KMS-11 (cell line): ENCODE measurements around the gene KRTAP10-11.

Source experiments
- H2AFZ ChIP-seq: fragments of 200-600 bp; sonication (generic); 2 replicates; pipeline ENCODE4 v1.6.1; 2016; ENCODE audit warnings: antibody characterized with exemption, mixed run types, low read depth
- H3K27ac ChIP-seq: fragments of 200-600 bp; sonication (generic); 2 replicates; pipeline ENCODE4 v1.6.1; 2016; ENCODE audit warnings: mild to moderate bottlenecking, mixed run types
- H3K27me3 ChIP-seq: fragments of 200-600 bp; sonication (generic); 2 replicates; pipeline ENCODE4 v1.6.1; 2017; ENCODE audit warnings: mild to moderate bottlenecking, low read depth, mixed run types, moderate library complexity; ENCODE audit not compliant: insufficient read depth
- H3K36me3 ChIP-seq: fragments of 200-600 bp; sonication (generic); 2 replicates; pipeline ENCODE4 v1.6.1; 2017; ENCODE audit warnings: mild to moderate bottlenecking, mixed run types; ENCODE audit not compliant: insufficient read depth
- H3K4me1 ChIP-seq: fragments of 200-600 bp; sonication (generic); 2 replicates; pipeline ENCODE4 v1.6.1; 2016; ENCODE audit warnings: mild to moderate bottlenecking, low read depth, mixed run types; ENCODE audit not compliant: poor library complexity, severe bottlenecking
- H3K4me2 ChIP-seq: fragments of 200-600 bp; sonication (generic); 2 replicates; pipeline ENCODE4 v1.7.0; 2016; ENCODE audit warnings: mild to moderate bottlenecking, mixed run types
- H3K4me3 ChIP-seq: fragments of 200-600 bp; sonication (generic); IDR thresholded peaks from 2 replicates; pipeline ENCODE4 v1.6.1; 2017; ENCODE audit warnings: low read depth, low read length, mixed read lengths; ENCODE audit not compliant: insufficient read depth
- H3K79me2 ChIP-seq: fragments of 200-600 bp; sonication (generic); 2 replicates; pipeline ENCODE4 v1.6.1; 2016; ENCODE audit warnings: low read depth, mixed run types; ENCODE audit not compliant: insufficient read depth
- H3K9ac ChIP-seq: fragments of 200-600 bp; sonication (generic); 2 replicates; pipeline ENCODE4 v1.6.1; 2016; ENCODE audit warnings: mild to moderate bottlenecking, mixed run types
- H4K20me1 ChIP-seq: fragments of 200-600 bp; sonication (generic); 2 replicates; pipeline ENCODE4 v1.6.1; 2016; ENCODE audit warnings: mild to moderate bottlenecking, mixed run types; ENCODE audit not compliant: insufficient read depth
- CTCF ChIP-seq: fragments of 200-600 bp; sonication (generic); conservative IDR thresholded peaks from 2 replicates; pipeline ENCODE4 v1.6.1; 2017; ENCODE audit warnings: low read depth, mild to moderate bottlenecking, antibody characterized with exemption, low read length, moderate library complexity, mixed read lengths

Gene KRTAP10-11

GRCh38 chr21:44643741-44644310 lies 2.4 kb upstream of the KRTAP10-11 start:
- no peaks in the 10 kb centered on the region for H3K79me2 ChIP-seq
- H3K9ac ChIP-seq, result no peak overlapping the region
- no peaks in the 10 kb centered on the region for H3K36me3 ChIP-seq
- no peak overlapping the region for H3K4me2 ChIP-seq
- no peaks in the 10 kb centered on the region for H3K4me1 ChIP-seq
- H3K4me3 ChIP-seq, result no peak overlapping the region
- no peak overlapping the region for H2AFZ ChIP-seq
- peaks cover 69% of the 10 kb centered on the region for H3K27me3 ChIP-seq
- no peak overlapping the region for H3K27ac ChIP-seq
- TF ChIP-seq CTCF, result no peak
- H4K20me1 ChIP-seq, result no peaks in the 10 kb centered on the region

- H3K4me3 ChIP-seq, result no peak overlapping the region
- no peaks in the 10 kb centered on the region for H4K20me1 ChIP-seq
- no peak overlapping the region for H2AFZ ChIP-seq
- H3K79me2 ChIP-seq, result no peaks in the 10 kb centered on the region
- H3K4me1 ChIP-seq, result no peaks in the 10 kb centered on the region
- H3K27ac ChIP-seq, result no peak overlapping the region
- no peaks in the 10 kb centered on the region for H3K36me3 ChIP-seq
- H3K9ac ChIP-seq, result no peak overlapping the region
- H3K27me3 ChIP-seq, result peaks cover 73% of the 10 kb centered on the region
- no peak for TF ChIP-seq CTCF
- H3K4me2 ChIP-seq, result no peak overlapping the region
Measured at GRCh38 chr21:44644878-44645277, 1.3 kb upstream of the KRTAP10-11 start.

GRCh38 chr21:44647222-44647552 lies 973 bp downstream of the KRTAP10-11 start:
- H3K27ac ChIP-seq, result no peak overlapping the region
- no peaks in the 10 kb centered on the region for H3K36me3 ChIP-seq
- H3K27me3 ChIP-seq, result peaks cover 82% of the 10 kb centered on the region
- no peak overlapping the region for H2AFZ ChIP-seq
- H4K20me1 ChIP-seq, result no peaks in the 10 kb centered on the region
- no peak overlapping the region for H3K9ac ChIP-seq
- H3K4me1 ChIP-seq, result no peaks in the 10 kb centered on the region
- H3K79me2 ChIP-seq, result no peaks in the 10 kb centered on the region
- H3K4me3 ChIP-seq, result no peak overlapping the region
- TF ChIP-seq CTCF, result no peak
- no peak overlapping the region for H3K4me2 ChIP-seq

GRCh38 chr21:44648557-44649311 lies 2.5 kb downstream of the KRTAP10-11 start:
- H3K9ac ChIP-seq, result no peak overlapping the region
- no peak overlapping the region for H3K27ac ChIP-seq
- H3K79me2 ChIP-seq, result no peaks in the 10 kb centered on the region
- no peaks in the 10 kb centered on the region for H3K4me1 ChIP-seq
- H3K36me3 ChIP-seq, result no peaks in the 10 kb centered on the region
- H3K4me3 ChIP-seq, result no peak overlapping the region
- peaks cover 82% of the 10 kb centered on the region for H3K27me3 ChIP-seq
- no peaks in the 10 kb centered on the region for H4K20me1 ChIP-seq
- no peak for TF ChIP-seq CTCF
- H2AFZ ChIP-seq, result no peak overlapping the region
- H3K4me2 ChIP-seq, result no peak overlapping the region
